Measurements from ENCODE around the gene SAMD4B. TPM values are rescaled to one million over a fixed set of nuclear protein-coding genes. Genes with fewer than 3 reads are reported as not detected.
A peak's percentile ranks its signal among the peaks of the same experiment; 100 is the strongest.

SAMD4B gene
- total and polyA plus RNA-seq, 12 donors = 35.5 to 92.8 (median 49.8) TPM

GRCh38 chr19:39413911-39414608 lies 71.8 kb downstream of the SAMD4B start:
- ATAC-seq (no peak), DNase-seq (peak in 1 of 2 donors; percentile 36)
- Histone ChIP-seq H3K9me3 (no peaks in the 10 kb centered on the region), H3K27ac (peak overlapping the region; percentile 94 to 100 (median 96)), H3K4me1 (peaks cover 11 to 60% (median 43%) of the 10 kb centered on the region in 9 donors), H3K4me3 (peak overlapping the region; percentile 66 to 98 (median 86)), H3K27me3 (no peaks in the 10 kb centered on the region), H3K36me3 (peaks cover 0 to 39% (median 0%) of the 10 kb centered on the region in 9 donors)
- TF ChIP-seq CTCF (IDR thresholded peaks at IDR 0.05) = peak in 2 of 9 donors; percentile 25 to 28
- intact Hi-C loops (cut with DNase I) = loop anchor here in 6 of 10 donors (2.0 to 10.0 kb wide), 6 partner anchors 17 to 289 kb away; partner anchors contain the start of genes SAMD4B (in 3 of the 6), EID2B (in 1 of the 6), PAK4 (in 1 of the 6) and SUPT5H (in 1 of the 6)
- 35 to 44% methylated on average over 18 of the region's 18 CpGs for WGBS, 2 donors

- Histone ChIP-seq H3K4me3 (peak overlapping the region in 9 of 10 donors; percentile 67 to 98 (median 86)), H3K27ac (peak overlapping the region in 6 of 10 donors; percentile 94 to 100 (median 96)), H3K4me1 (peaks cover 11 to 54% (median 32%) of the 10 kb centered on the region in 9 donors), H3K36me3 (peaks cover 0 to 52% (median 0%) of the 10 kb centered on the region in 9 donors), H3K27me3 (no peaks in the 10 kb centered on the region), H3K9me3 (no peaks in the 10 kb centered on the region)
- TF ChIP-seq CTCF (IDR thresholded peaks at IDR 0.05) = no peak
- intact Hi-C loops (cut with DNase I) = loop anchor here in 3 of 10 donors (2.0 to 10.0 kb wide), 3 partner anchors 17 to 291 kb away; partner anchors contain the start of genes EID2B (in 1 of the 3) and PAK4 (in 1 of the 3)
- 58 to 61% methylated on average over 35 of the region's 35 CpGs for WGBS, 2 donors
- ATAC-seq = no peak
- no peak for DNase-seq
These were observed 73.2 kb downstream of the SAMD4B start for GRCh38 chr19:39415111-39416046.

- TF ChIP-seq CTCF (IDR thresholded peaks at IDR 0.05) = no peak
- Histone ChIP-seq H3K9me3 (no peaks in the 10 kb centered on the region), H3K4me3 (peak overlapping the region in 4 of 10 donors; percentile 67 to 97 (median 80)), H3K27me3 (no peaks in the 10 kb centered on the region), H3K27ac (peak overlapping the region in 6 of 10 donors; percentile 14 to 100 (median 96)), H3K36me3 (peaks cover 0 to 63% (median 0%) of the 10 kb centered on the region in 9 donors), H3K4me1 (peaks cover under 1 to 43% (median 21%) of the 10 kb centered on the region in 9 donors)
- intact Hi-C loops (cut with DNase I) = loop anchor here in 2 of 10 donors (10.0 kb wide), 2 partner anchors 118 to 292 kb away; partner anchors contain the start of genes EID2B (in 1 of the 2) and PAK4 (in 1 of the 2)
- DNase-seq = no peak
- WGBS, 2 donors = 75 to 83% methylated on average over 25 to 27 of the region's 27 CpGs
- ATAC-seq = no peak
These were observed 74.2 kb downstream of the SAMD4B start for GRCh38 chr19:39416152-39417120.

All from heart right ventricle (tissue), 16 donors.